HCT116 (cell line): ENCODE measurements around the gene NAGPA. TPM values are rescaled to one million over a fixed set of nuclear protein-coding genes. Genes with fewer than 3 reads are reported as not detected.

ENCODE experiments used
- ATAC-seq: fragments of 200-7000 bp; cut with Tn5 transposase; 2 replicates; pipeline ENCODE4 v1.9.1; 2020; ENCODE audit warnings: mild to moderate bottlenecking, moderate library complexity
- BruUV-seq: library from RNA; stranded (reverse); fragments of 400-500 nt; replicated peaks from 2 replicates; lab custom pipeline; 2021; lab: Mats Ljungman, UMichigan
- CTCF ChIA-PET: fragments of 300-600 bp; sonication (Branson Sonifier 250); formaldehyde crosslinking; loops from one replicate; lab custom pipeline; 2021; ENCODE audit warnings: antibody characterized with exemption; lab: Charles Lee
- POLR2A ChIA-PET: fragments of 300-600, 350-600 bp; sonication (Branson Sonifier 250); formaldehyde crosslinking; loops from one replicate; lab custom pipeline; 2021; ENCODE audit warnings: antibody characterized with exemption; lab: Charles Lee
- RAD21 ChIA-PET, 2 experiments: fragments of 300-600 bp; sonication (Branson Sonifier 250); formaldehyde crosslinking; loops; one replicate each; lab custom pipeline; 2023; ENCODE audit warnings: low total read pairs in 2 of 2; ENCODE audit not compliant: uncharacterized antibody in 2 of 2, unreplicated experiment in 2 of 2, low non-redundant PET in 1 of 2; lab: Charles Lee
- DNase-seq: peaks from one replicate; pipeline ENCODE4 v3.0.0-alpha.2; 2010; ENCODE audit warnings: low read depth, low spot score
- H2AFZ ChIP-seq: fragments of 200-600 bp; shearing (Covaris generic), sonication (generic); 2 replicates; pipeline ENCODE4 v1.6.1; 2017; ENCODE audit warnings: low read depth, mixed run types, mixed read lengths, antibody characterized with exemption, low read length; ENCODE audit not compliant: poor library complexity, severe bottlenecking
- H3K27ac ChIP-seq: 2 replicates; pipeline ENCODE4 v1.5.1; 2012; ENCODE audit warnings: low read depth, low read length
- H3K27me3 ChIP-seq: fragments of 200-600 bp; sonication (generic); 2 replicates; pipeline ENCODE4 v1.6.1; 2016; ENCODE audit warnings: mixed run types, low read length, mixed read lengths; ENCODE audit not compliant: insufficient read depth
- H3K36me3 ChIP-seq, 2 experiments: fragments of 200-500 bp in 1 of 2; fragments of 200-600 bp in 1 of 2; sonication (Bioruptor generic) in 1 of 2; sonication (generic) in 1 of 2; 2 replicates each; pipeline versions ENCODE4 v1.5.1 to v1.6.1; 2014 to 2016; ENCODE audit warnings: low read length in 2 of 2, inconsistent platforms in 1 of 2, mixed read lengths in 1 of 2, mixed run types in 1 of 2; ENCODE audit not compliant: insufficient read depth in 2 of 2, control insufficient read depth in 1 of 2
- H3K4me1 ChIP-seq, 2 experiments: fragments of 200-600 bp in 1 of 2; sonication (generic) in 1 of 2; 2 replicates each; pipeline versions ENCODE4 v1.5.1 to v1.6.1; 2012 to 2017; ENCODE audit warnings: low read length in 2 of 2, inconsistent platforms in 1 of 2, mild to moderate bottlenecking in 1 of 2, mixed read lengths in 1 of 2, mixed run types in 1 of 2, moderate library complexity in 1 of 2; ENCODE audit not compliant: insufficient read depth in 2 of 2, control insufficient read depth in 1 of 2
- H3K4me2 ChIP-seq: fragments of 200-600 bp; sonication (generic); 2 replicates; pipeline ENCODE4 v1.6.1; 2017; ENCODE audit warnings: mixed run types, low read length, mixed read lengths
- H3K4me3 ChIP-seq, 2 experiments: fragments of 200-600 bp in 1 of 2; sonication (generic) in 1 of 2; replicated peaks in 1 of 2; 2 replicates each; pipeline ENCODE4 v1.5.1; 2011 to 2016; ENCODE audit warnings: low read length in 2 of 2, control low read depth in 1 of 2, low read depth in 1 of 2, mild to moderate bottlenecking in 1 of 2, mixed read lengths in 1 of 2, mixed run types in 1 of 2
- H3K79me2 ChIP-seq: fragments of 200-600 bp; sonication (generic); 2 replicates; pipeline ENCODE4 v1.6.1; 2017; ENCODE audit warnings: mild to moderate bottlenecking, mixed run types, low read length, moderate library complexity, mixed read lengths; ENCODE audit not compliant: insufficient read depth
- H3K9ac ChIP-seq: fragments of 200-600 bp; sonication (generic); 2 replicates; pipeline ENCODE4 v1.6.1; 2016; ENCODE audit warnings: low read length, mixed read lengths
- H3K9me2 ChIP-seq: fragments of 200-600 bp; sonication (generic), shearing (Covaris generic); 2 replicates; pipeline ENCODE4 v1.6.1; 2017; ENCODE audit warnings: mixed run types, mild to moderate bottlenecking, moderate library complexity; ENCODE audit not compliant: insufficient read depth
- H3K9me3 ChIP-seq, 2 experiments: fragments of 200-500 bp in 1 of 2; fragments of 200-600 bp in 1 of 2; sonication (Bioruptor generic) in 1 of 2; sonication (generic) in 1 of 2; 2 replicates each; pipeline ENCODE4 v1.6.1; 2014 to 2017; ENCODE audit warnings: low read length in 2 of 2, mixed read lengths in 2 of 2, inconsistent platforms in 1 of 2, low read depth in 1 of 2, mild to moderate bottlenecking in 1 of 2, mixed run types in 1 of 2, moderate library complexity in 1 of 2; ENCODE audit not compliant: control insufficient read depth in 1 of 2, insufficient read depth in 1 of 2
- H4K20me1 ChIP-seq: fragments of 200-600 bp; sonication (generic), shearing (Covaris generic); 2 replicates; pipeline ENCODE4 v1.6.1; 2017; ENCODE audit warnings: mixed run types, mild to moderate bottlenecking, moderate library complexity; ENCODE audit not compliant: insufficient read depth
- CBX3 ChIP-seq: IDR thresholded peaks from 2 replicates; pipeline ENCODE4 v1.6.1; 2012; ENCODE audit warnings: low read depth
- FOSL1 ChIP-seq: IDR thresholded peaks from 2 replicates; pipeline ENCODE4 v1.6.1; 2012; ENCODE audit warnings: low read depth
- RAD21 ChIP-seq: IDR thresholded peaks from 2 replicates; pipeline ENCODE4 v1.6.1; 2012; ENCODE audit warnings: low read depth, mild to moderate bottlenecking
- SRF ChIP-seq: IDR thresholded peaks from 2 replicates; pipeline ENCODE4 v1.6.1; 2012; ENCODE audit warnings: low read depth
- ZBTB33 ChIP-seq: IDR thresholded peaks from 2 replicates; pipeline ENCODE4 v1.6.1; 2011; ENCODE audit warnings: mild to moderate bottlenecking, low read length, moderate library complexity; ENCODE audit not compliant: insufficient replicate concordance; ENCODE audit errors: extremely low read depth
- ZFX ChIP-seq: fragments of 450-650 bp; IDR thresholded peaks from 2 replicates; pipeline ENCODE4 v1.6.1; 2017
- intact Hi-C: fragments of 100-400 bp; cut with micrococcal nuclease; formaldehyde crosslinking; loops from 2 replicates; pipeline ENCODE4 v1.10.0; 2022
- total RNA-seq: library from RNA; stranded (reverse); gene quantifications from one replicate; pipeline ENCODE4 v1.2.1, GENCODE V29; 2021; ENCODE audit not compliant: unreplicated experiment

Gene NAGPA
- total RNA-seq, 1 experiment from 2014 or later = 17.5 TPM

- Histone ChIP-seq H3K79me2 (no peaks in the 10 kb centered on the region), H3K9ac (no peak overlapping the region), H3K27ac (no peak overlapping the region), H4K20me1 (no peaks in the 10 kb centered on the region), H3K9me3 (no peaks in the 10 kb centered on the region), H2AFZ (no peak overlapping the region), H3K4me1 (no peaks in the 10 kb centered on the region), H3K27me3 (no peaks in the 10 kb centered on the region; the same call in 1 of the 2 replicates), H3K4me2 (no peak overlapping the region), H3K9me2 (no peaks in the 10 kb centered on the region), H3K36me3 (no peaks in the 10 kb centered on the region), H3K4me3 (no peak overlapping the region)
- ATAC-seq (no peak), DNase-seq (no peak)
- TF ChIP-seq CBX3 (no peak), SRF (no peak), ZFX (no peak)
- ChIA-PET RAD21 (no interaction called here), CTCF (interaction anchor here (0.6 kb wide), 1 partner anchor 13 kb away, joined by 3 read pairs; no protein-coding TSS in a partner anchor), POLR2A (interaction anchor here (0.5 kb wide), 1 partner anchor 1094 kb away, joined by 4 read pairs; no protein-coding TSS in a partner anchor)
- intact Hi-C loops = no loop called here
- BruUV-seq = no TSS peak
Observed at GRCh38 chr16:5006348-5007193, 27.2 kb downstream of the NAGPA start.

GRCh38 chr16:5005916-5006315 is 27.8 kb downstream of the NAGPA start:
- no peak overlapping the region for H3K4me2 ChIP-seq
- ChIA-PET RAD21 (no interaction called here), CTCF (no interaction called here), POLR2A (no interaction called here)
- H3K4me3 ChIP-seq = no peak overlapping the region
- H3K9ac ChIP-seq = no peak overlapping the region
- H4K20me1 ChIP-seq = no peaks in the 10 kb centered on the region
- no peaks in the 10 kb centered on the region for H3K9me2 ChIP-seq
- intact Hi-C loops = no loop called here
- H3K27me3 ChIP-seq = no peaks in the 10 kb centered on the region; the same call in 1 of the 2 replicates
- no peak for ATAC-seq
- no peak overlapping the region for H2AFZ ChIP-seq
- no TSS peak for BruUV-seq
- no peaks in the 10 kb centered on the region for H3K79me2 ChIP-seq
- no peaks in the 10 kb centered on the region for H3K4me1 ChIP-seq
- no peak overlapping the region for H3K27ac ChIP-seq
- no peaks in the 10 kb centered on the region for H3K9me3 ChIP-seq
- TF ChIP-seq RAD21 (no peak), FOSL1 (no peak), ZBTB33 (no peak), SRF (no peak)
- H3K36me3 ChIP-seq = no peaks in the 10 kb centered on the region
- no peak for DNase-seq
